MCF 10A (cell line): Measurements from ENCODE around the gene ZDHHC17. TPM values are rescaled to one million over a fixed set of nuclear protein-coding genes. Genes with fewer than 3 reads are reported as not detected.
A peak's percentile ranks its signal among the peaks of the same experiment; 100 is the strongest.

Experiments
- BruUV-seq: library from RNA; stranded (reverse); fragments of 400-500 nt; replicated peaks from 2 replicates; lab custom pipeline; 2021; lab: Mats Ljungman, UMichigan
- CTCF ChIA-PET: fragments of 300-600 bp; sonication (Branson Sonifier 250); formaldehyde crosslinking; extraction: SDS; loops from one replicate; lab custom pipeline; 2021; ENCODE audit warnings: antibody characterized with exemption, inconsistent platforms; lab: Yijun Ruan, JAX
- POLR2A ChIA-PET: fragments of 300-600, 350-650 bp; sonication (Branson Sonifier 250); formaldehyde crosslinking; extraction: SDS; loops from one replicate; lab custom pipeline; 2020; ENCODE audit warnings: antibody characterized with exemption, inconsistent platforms; lab: Yijun Ruan, JAX
- DNase-seq: peaks from one replicate; pipeline ENCODE4 v3.0.0-alpha.2; 2018; ENCODE audit not compliant: unreplicated experiment
- H3K27ac Mint-ChIP-seq: one replicate; pipeline ENCODE4 v1.8.0; 2022; ENCODE audit warnings: mild to moderate bottlenecking, low read depth, mixed read lengths; ENCODE audit not compliant: unreplicated experiment
- H3K27me3 Mint-ChIP-seq: one replicate; pipeline ENCODE4 v1.8.0; 2022; ENCODE audit warnings: mixed read lengths; ENCODE audit not compliant: insufficient read depth, unreplicated experiment
- H3K36me3 Mint-ChIP-seq: one replicate; pipeline ENCODE4 v1.8.0; 2022; ENCODE audit warnings: mild to moderate bottlenecking, moderate library complexity, mixed read lengths; ENCODE audit not compliant: insufficient read depth, unreplicated experiment
- H3K4me1 Mint-ChIP-seq: one replicate; pipeline ENCODE4 v1.8.0; 2022; ENCODE audit warnings: mixed read lengths; ENCODE audit not compliant: insufficient read depth, unreplicated experiment
- H3K4me3 Mint-ChIP-seq: one replicate; pipeline ENCODE4 v1.8.0; 2022; ENCODE audit warnings: mild to moderate bottlenecking, moderate library complexity, mixed read lengths; ENCODE audit not compliant: unreplicated experiment
- H3K9me3 Mint-ChIP-seq: one replicate; pipeline ENCODE4 v1.8.0; 2022; ENCODE audit warnings: mixed read lengths; ENCODE audit not compliant: unreplicated experiment
- CTCF ChIP-seq: fragments of 200-600 bp; IDR thresholded peaks from one replicate; pipeline ENCODE4 v1.8.0; 2022; ENCODE audit warnings: antibody characterized with exemption, mild to moderate bottlenecking; ENCODE audit not compliant: unreplicated experiment
- intact Hi-C: fragments of 100-400 bp; cut with micrococcal nuclease; formaldehyde crosslinking; loops from 2 replicates; pipeline ENCODE4 v1.14.1; 2022
- total RNA-seq: library from RNA; stranded (reverse); gene quantifications from 2 replicates; pipeline ENCODE4 v1.2.3, GENCODE V29; 2022

ZDHHC17 gene
- total RNA-seq, 1 experiment from 2014 or later, result 26.9 TPM

DNA sequence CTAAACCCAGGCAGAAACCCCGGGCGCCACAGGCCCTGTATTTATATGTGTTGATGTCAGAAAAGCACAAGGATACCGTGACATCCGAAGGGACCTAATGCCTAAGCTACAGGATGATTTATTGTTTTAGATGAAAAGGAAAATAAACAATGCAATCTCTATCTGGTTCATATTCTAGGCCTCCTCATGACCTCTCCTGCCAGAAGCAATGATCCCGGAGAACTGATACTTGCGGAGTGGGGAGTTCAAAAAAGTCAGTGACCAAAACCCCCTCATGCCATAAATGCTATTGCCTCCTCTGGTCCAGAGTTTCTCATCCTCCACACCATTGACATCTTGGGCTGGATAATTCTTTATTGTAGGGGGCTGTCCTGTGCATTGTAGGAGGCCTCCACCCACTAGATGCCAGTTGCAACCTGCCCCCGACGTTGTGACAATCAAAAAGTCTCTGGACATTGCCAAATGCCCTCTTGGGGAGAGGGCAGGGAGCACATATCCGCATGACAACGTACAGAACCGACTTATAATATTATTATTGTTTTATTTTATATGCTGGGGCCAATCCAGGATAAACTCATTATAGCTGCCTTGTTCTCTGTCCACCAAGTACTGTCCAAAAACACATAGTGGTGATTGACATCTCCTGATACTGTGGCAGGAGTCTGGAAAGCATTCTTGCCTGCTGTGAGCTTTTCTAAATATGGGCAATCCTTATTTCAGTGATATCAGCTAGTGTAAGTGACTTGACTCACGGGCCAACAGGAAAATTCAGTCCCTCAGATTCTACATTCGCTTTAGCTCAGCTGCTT lies 116.0 kb downstream of the ZDHHC17 start:
- DNase-seq, result no peak
- ChIA-PET CTCF (interaction anchor here (1.1 to 2.5 kb wide), 7 partner anchors 12 to 142 kb away, joined by 3 to 12 read pairs (median 4); no protein-coding TSS in a partner anchor), POLR2A (interaction anchor here (1.1 to 2.9 kb wide), 3 partner anchors 9 to 321 kb away, joined by 3 to 15 read pairs (median 3); partner anchors contain the start of gene OSBPL8)
- no peak for TF ChIP-seq CTCF
- intact Hi-C loops, result loop anchor here (2.0 kb wide), 1 partner anchor 131 kb away; no protein-coding TSS in a partner anchor
- H3K27ac Mint-ChIP-seq, result no peak overlapping the region
- H3K36me3 Mint-ChIP-seq, result no peaks in the 10 kb centered on the region
- BruUV-seq, result no TSS peak
- peaks cover 15% of the 10 kb centered on the region for H3K4me1 Mint-ChIP-seq
- H3K9me3 Mint-ChIP-seq, result peaks cover 8% of the 10 kb centered on the region
- peak overlapping the region; percentile 98 for H3K4me3 Mint-ChIP-seq
- H3K27me3 Mint-ChIP-seq, result no peaks in the 10 kb centered on the region

DNA sequence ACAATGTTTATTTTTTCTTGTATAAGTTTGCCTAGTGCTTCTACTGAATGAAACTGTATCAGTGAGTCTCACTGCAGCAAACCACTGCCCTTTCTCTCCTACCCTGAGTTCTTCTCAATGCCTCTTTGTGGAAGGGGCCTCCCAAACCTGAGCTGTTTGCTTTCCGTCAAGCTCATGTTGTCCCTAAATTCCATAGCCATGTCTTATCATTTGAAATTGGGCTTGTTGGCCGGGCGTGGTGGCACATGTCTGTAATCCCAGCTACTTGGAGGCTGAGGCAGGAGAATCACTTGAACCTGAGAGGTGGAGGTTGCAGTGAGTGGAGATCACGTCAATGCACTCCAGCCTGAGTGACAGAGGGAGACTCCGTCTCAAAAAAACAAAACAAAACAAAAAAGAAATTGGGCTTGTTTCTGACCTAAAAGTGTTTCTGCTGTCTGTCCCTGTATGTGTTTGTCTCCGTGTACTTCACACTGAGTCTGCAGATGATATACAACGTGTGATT lies 116.7 kb downstream of the ZDHHC17 start:
- ChIA-PET POLR2A (interaction anchor here (2.9 kb wide), 1 partner anchor 10 kb away, joined by 15 read pairs; no protein-coding TSS in a partner anchor), CTCF (interaction anchor here (0.9 to 2.5 kb wide), 4 partner anchors 20 to 142 kb away, joined by 3 to 12 read pairs (median 4); no protein-coding TSS in a partner anchor)
- intact Hi-C loops, result no loop called here
- Mint-ChIP-seq H3K9me3 (peaks cover 8% of the 10 kb centered on the region), H3K4me1 (peaks cover 15% of the 10 kb centered on the region), H3K27me3 (no peaks in the 10 kb centered on the region), H3K36me3 (no peaks in the 10 kb centered on the region), H3K27ac (no peak overlapping the region), H3K4me3 (no peak overlapping the region)
- no peak for DNase-seq
- no TSS peak for BruUV-seq
- TF ChIP-seq CTCF, result no peak

- H3K27ac Mint-ChIP-seq, result no peak overlapping the region
- CTCF ChIA-PET, result interaction anchor here (0.9 to 2.5 kb wide), 2 partner anchors 120 to 129 kb away, joined by 3 to 12 read pairs; no protein-coding TSS in a partner anchor
- no peak for TF ChIP-seq CTCF
These were observed 117.2 kb downstream of the ZDHHC17 start for GRCh38 chr12:76881142-76881541.

GRCh38 chr12:76882367-76882766 lies 118.5 kb downstream of the ZDHHC17 start:
- no peak for DNase-seq
- peak overlapping the region; percentile 52 for H3K27ac Mint-ChIP-seq
- no peaks in the 10 kb centered on the region for H3K27me3 Mint-ChIP-seq
- H3K9me3 Mint-ChIP-seq, result peaks cover 8% of the 10 kb centered on the region
- H3K4me3 Mint-ChIP-seq, result no peak overlapping the region
- intact Hi-C loops, result no loop called here
- H3K4me1 Mint-ChIP-seq, result peaks cover 8% of the 10 kb centered on the region
- no TSS peak for BruUV-seq
- H3K36me3 Mint-ChIP-seq, result no peaks in the 10 kb centered on the region
- ChIA-PET POLR2A (interaction anchor here (0.7 to 0.9 kb wide), 2 partner anchors 10 to 19 kb away, joined by 4 to 6 read pairs; no protein-coding TSS in a partner anchor), CTCF (interaction anchor here (2.1 kb wide), 1 partner anchor 128 kb away, joined by 9 read pairs; no protein-coding TSS in a partner anchor)
- no peak for TF ChIP-seq CTCF

More at GRCh38 chr12:76881142-76881541, 117.2 kb downstream of the ZDHHC17 start:
- no peak for DNase-seq
- intact Hi-C loops, result no loop called here
- Mint-ChIP-seq H3K9me3 (peaks cover 8% of the 10 kb centered on the region), H3K27me3 (no peaks in the 10 kb centered on the region), H3K36me3 (no peaks in the 10 kb centered on the region), H3K4me1 (peaks cover 15% of the 10 kb centered on the region), H3K4me3 (no peak overlapping the region)
- BruUV-seq, result no TSS peak
- POLR2A ChIA-PET, result no interaction called here
